Astrocyte of the spinal cord (primary cell): Measurements from ENCODE around the gene MAP7D2.
"Not testable (repeated sequence)": the region's sequence is repeated elsewhere in the genome, so short reads cannot be mapped to it uniquely, and the experiment has no call there.

ENCODE experiments used
- DNase-seq: peaks from one replicate; pipeline ENCODE4 v3.0.0; 2011; ENCODE audit warnings: low read depth, low spot score
- H3K4me3 ChIP-seq: 2 replicates; pipeline ENCODE4 v1.5.1; 2011; ENCODE audit warnings: low read depth, mild to moderate bottlenecking, low read length, moderate library complexity
- CTCF ChIP-seq: IDR thresholded peaks from 2 replicates; pipeline ENCODE4 v1.5.1; 2012; ENCODE audit warnings: low read depth, mild to moderate bottlenecking, low read length, inconsistent platforms
- in situ Hi-C: cut with HindIII; loops from 2 replicates; pipeline ENCODE4 v1.10.0; 2017; ENCODE audit warnings: low sequenced_read_pairs

MAP7D2 gene

GRCh38 chrX:20132666-20133065 is 16.0 kb upstream of the MAP7D2 start:
- no peak for TF ChIP-seq CTCF
- in situ Hi-C loops = no loop called here
- no peak for DNase-seq
- no peak overlapping the region for H3K4me3 ChIP-seq

GRCh38 chrX:20130357-20130756 is 13.7 kb upstream of the MAP7D2 start:
- in situ Hi-C loops = no loop called here
- no peak for TF ChIP-seq CTCF
- no peak overlapping the region for H3K4me3 ChIP-seq
- no peak for DNase-seq

GRCh38 chrX:20129547-20129946 is 12.8 kb upstream of the MAP7D2 start:
- in situ Hi-C loops = no loop called here
- H3K4me3 ChIP-seq = no peak overlapping the region
- no peak for TF ChIP-seq CTCF
- no peak for DNase-seq

GRCh38 chrX:20128670-20129069 is 12.0 kb upstream of the MAP7D2 start:
- in situ Hi-C loops = no loop called here
- DNase-seq = no peak
- no peak overlapping the region for H3K4me3 ChIP-seq
- no peak for TF ChIP-seq CTCF

- TF ChIP-seq CTCF = peak; percentile 31
These were observed 10.7 kb upstream of the MAP7D2 start for GRCh38 chrX:20127440-20127839.

GRCh38 chrX:20126833-20127232 is 10.1 kb upstream of the MAP7D2 start:
- H3K4me3 ChIP-seq, in situ Hi-C loops, DNase-seq: not testable (repeated sequence)

More at GRCh38 chrX:20127440-20127839, 10.7 kb upstream of the MAP7D2 start:
- H3K4me3 ChIP-seq, in situ Hi-C loops, DNase-seq: not testable (repeated sequence)

GRCh38 chrX:20124964-20125363 is 8.3 kb upstream of the MAP7D2 start:
- in situ Hi-C loops = no loop called here
- no peak overlapping the region for H3K4me3 ChIP-seq
- no peak for TF ChIP-seq CTCF
- DNase-seq = no peak
